H9 (cell line): ENCODE measurements around the gene UBE2D3. TPM values are rescaled to one million over a fixed set of nuclear protein-coding genes. Genes with fewer than 3 reads are reported as not detected.

ENCODE experiments used
- DNase-seq: peaks from one replicate; pipeline ENCODE4 v3.0.0-alpha.2; 2017
- H2AFZ ChIP-seq: one replicate; pipeline ENCODE4 v1.6.1; 2013; ENCODE audit warnings: mild to moderate bottlenecking, low read length, control low read depth, moderate library complexity
- H2AK5ac ChIP-seq: 2 replicates; pipeline ENCODE4 v1.6.1; 2013; ENCODE audit warnings: low read length, control low read depth, mixed read lengths; ENCODE audit not compliant: insufficient read length
- H2BK120ac ChIP-seq: one replicate; pipeline ENCODE4 v1.6.1; 2013; ENCODE audit warnings: low read depth, mild to moderate bottlenecking, low read length, control low read depth, inconsistent platforms; ENCODE audit not compliant: poor library complexity, severe bottlenecking
- H2BK12ac ChIP-seq: 2 replicates; pipeline ENCODE4 v1.6.1; 2013; ENCODE audit warnings: low read length, control low read depth, mixed read lengths, low read depth; ENCODE audit not compliant: insufficient read length
- H2BK15ac ChIP-seq: 2 replicates; pipeline ENCODE4 v1.6.1; 2013; ENCODE audit warnings: low read depth, low read length, control low read depth
- H2BK20ac ChIP-seq: one replicate; pipeline ENCODE4 v1.6.1; 2013; ENCODE audit warnings: low read depth, mild to moderate bottlenecking, low read length, control low read depth, inconsistent platforms; ENCODE audit not compliant: poor library complexity, severe bottlenecking
- H2BK5ac ChIP-seq: 2 replicates; pipeline ENCODE4 v1.6.1; 2013; ENCODE audit warnings: low read length, control low read depth, mixed read lengths; ENCODE audit not compliant: insufficient read length
- H3K14ac ChIP-seq: 2 replicates; pipeline ENCODE4 v1.6.1; 2013; ENCODE audit warnings: low read length, control low read depth; ENCODE audit not compliant: insufficient read depth
- H3K18ac ChIP-seq: 2 replicates; pipeline ENCODE4 v1.6.1; 2013; ENCODE audit warnings: low read depth, mild to moderate bottlenecking, mixed read lengths, low read length, control low read depth; ENCODE audit not compliant: insufficient read length
- H3K23ac ChIP-seq: 2 replicates; pipeline ENCODE4 v1.6.1; 2013; ENCODE audit warnings: low read length, control low read depth, mixed read lengths, low read depth; ENCODE audit not compliant: insufficient read length
- H3K23me2 ChIP-seq: 2 replicates; pipeline ENCODE4 v1.6.1; 2013; ENCODE audit warnings: low read depth, mild to moderate bottlenecking, mixed read lengths, low read length, control low read depth; ENCODE audit not compliant: insufficient read length, poor library complexity, severe bottlenecking
- H3K27ac ChIP-seq: 2 replicates; pipeline ENCODE4 v1.5.1; 2013; ENCODE audit warnings: low read length, control low read depth, mixed read lengths, low read depth; ENCODE audit not compliant: insufficient read length
- H3K27me3 ChIP-seq: 2 replicates; pipeline ENCODE4 v1.6.1; 2013; ENCODE audit warnings: low read length, control low read depth, inconsistent platforms; ENCODE audit not compliant: insufficient read depth
- H3K4ac ChIP-seq: 2 replicates; pipeline ENCODE4 v1.6.1; 2013; ENCODE audit warnings: low read depth, mild to moderate bottlenecking, control low read depth, inconsistent platforms, low read length, moderate library complexity
- H3K4me1 ChIP-seq: 2 replicates; pipeline ENCODE4 v1.6.1; 2013; ENCODE audit warnings: low read length, control low read depth, inconsistent platforms; ENCODE audit not compliant: insufficient read depth
- H3K4me2 ChIP-seq: 2 replicates; pipeline ENCODE4 v1.6.1; 2013; ENCODE audit warnings: low read length, control low read depth, mixed read lengths; ENCODE audit not compliant: insufficient read length, insufficient read depth
- H3K56ac ChIP-seq: 2 replicates; pipeline ENCODE4 v1.6.1; 2013; ENCODE audit warnings: low read depth, mild to moderate bottlenecking, mixed read lengths, low read length, control low read depth; ENCODE audit not compliant: insufficient read length
- H3K79me1 ChIP-seq: 2 replicates; pipeline ENCODE4 v1.6.1; 2013; ENCODE audit warnings: low read depth, mild to moderate bottlenecking, moderate library complexity, low read length, control low read depth, inconsistent platforms; ENCODE audit not compliant: insufficient read depth, poor library complexity, severe bottlenecking
- H3K79me2 ChIP-seq: 2 replicates; pipeline ENCODE4 v1.6.1; 2013; ENCODE audit warnings: low read length, control low read depth, inconsistent platforms; ENCODE audit not compliant: insufficient read depth
- H3K9ac ChIP-seq: 2 replicates; pipeline ENCODE4 v1.6.1; 2013; ENCODE audit warnings: low read length, control low read depth, mixed read lengths; ENCODE audit not compliant: insufficient read length; ENCODE audit errors: extremely low read depth
- H3K9me3 ChIP-seq: one replicate; pipeline ENCODE4 v1.6.1; 2013; ENCODE audit warnings: low read depth, low read length, inconsistent platforms; ENCODE audit not compliant: control insufficient read depth
- H3T11ph ChIP-seq: one replicate; pipeline ENCODE4 v1.6.1; 2013; ENCODE audit warnings: mild to moderate bottlenecking, low read length, control low read depth, inconsistent platforms
- H4K20me1 ChIP-seq: one replicate; pipeline ENCODE4 v1.6.1; 2013; ENCODE audit not compliant: control insufficient read depth, insufficient read length, insufficient read depth
- H4K5ac ChIP-seq: 2 replicates; pipeline ENCODE4 v1.6.1; 2013; ENCODE audit warnings: low read depth, mild to moderate bottlenecking, mixed read lengths, low read length, control low read depth; ENCODE audit not compliant: insufficient read length
- H4K8ac ChIP-seq: replicated peaks from 2 replicates; pipeline ENCODE4 v1.6.1; 2013; ENCODE audit warnings: low read length, control low read depth, mixed read lengths, low read depth; ENCODE audit not compliant: insufficient read length
- H4K91ac ChIP-seq: 2 replicates; pipeline ENCODE4 v1.6.1; 2013; ENCODE audit warnings: low read depth, mild to moderate bottlenecking, moderate library complexity, mixed read lengths, low read length, control low read depth; ENCODE audit not compliant: insufficient read length
- H3K27ac Mint-ChIP-seq, 3 experiments: 2 replicates in 2 of 3; 3 replicates in 1 of 3; pipeline ENCODE4 v1.8.0; 2020 to 2021; ENCODE audit warnings: mixed read lengths in 3 of 3, mild to moderate bottlenecking in 1 of 3, moderate library complexity in 1 of 3
- H3K27me3 Mint-ChIP-seq: 2 replicates; pipeline ENCODE4 v1.8.0; 2021; ENCODE audit warnings: low read depth, mild to moderate bottlenecking, moderate library complexity, mixed read lengths
- H3K36me3 Mint-ChIP-seq, 3 experiments: 2 replicates in 2 of 3; 3 replicates in 1 of 3; pipeline ENCODE4 v1.8.0; 2020 to 2021; ENCODE audit warnings: low read depth in 3 of 3, mixed read lengths in 3 of 3; ENCODE audit not compliant: insufficient read depth in 1 of 3
- H3K4me1 Mint-ChIP-seq, 2 experiments: 2 replicates each; pipeline ENCODE4 v1.8.0; 2020; ENCODE audit warnings: mixed read lengths in 2 of 2
- H3K4me3 Mint-ChIP-seq, 2 experiments: 2 replicates in 1 of 2; 3 replicates in 1 of 2; pipeline ENCODE4 v1.8.0; 2020 to 2021; ENCODE audit warnings: mild to moderate bottlenecking in 2 of 2, mixed read lengths in 2 of 2, moderate library complexity in 1 of 2
- H3K9me3 Mint-ChIP-seq, 2 experiments: 2 replicates in 1 of 2; 3 replicates in 1 of 2; pipeline ENCODE4 v1.8.0; 2020; ENCODE audit warnings: mild to moderate bottlenecking in 2 of 2, mixed read lengths in 2 of 2, moderate library complexity in 1 of 2
- WGBS: extraction: QIAGEN DNeasy Blood & Tissue Kit; methylation state at CpG from one replicate; pipeline ENCODE4 v1.1.7; 2013; ENCODE audit warnings: missing lambda C conversion rate, low lambda C conversion rate, mixed read lengths; ENCODE audit not compliant: insufficient read length; ENCODE audit errors: extremely low coverage; 5-methylcytosine and 5-hydroxymethylcytosine counted together
- total RNA-seq: library from RNA; stranded (reverse); gene quantifications from 2 replicates; pipeline ENCODE4 v1.2.1, GENCODE V29; 2021
- TF ChIP-seq, protein P1 (sequence below): fragments of 200-600 bp; sonication (generic); conservative IDR thresholded peaks from 3 replicates; pipeline ENCODE4 v1.8.0; 2021; ENCODE audit warnings: antibody characterized with exemption, mild to moderate bottlenecking

Gene UBE2D3
- total RNA-seq, 1 experiment from 2014 or later: 378 TPM

DNA sequence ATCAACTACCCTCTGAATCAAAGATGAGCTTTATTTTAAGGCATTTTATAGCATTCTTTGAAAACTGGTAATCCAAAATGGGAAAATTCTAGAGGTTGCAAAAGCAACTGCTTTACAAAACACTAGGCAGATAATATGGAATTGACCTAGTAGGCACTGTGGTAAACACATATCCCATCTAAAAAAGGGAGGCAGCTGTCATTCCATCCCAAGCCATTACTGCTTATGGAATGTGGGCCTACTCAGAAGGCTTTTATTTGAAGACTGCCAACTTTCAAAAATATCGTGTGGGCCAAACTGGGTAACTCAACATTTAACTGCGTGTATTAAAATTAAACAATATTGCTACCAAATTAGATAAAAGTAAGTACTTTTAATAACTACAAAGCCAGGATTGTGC lies 19.3 kb downstream of the UBE2D3 start:
- no peak overlapping the region for H2AFZ ChIP-seq
- H3K79me2 ChIP-seq: peaks cover 22% of the 10 kb centered on the region; the same call in 1 of the 2 replicates
- H2BK120ac ChIP-seq: no peak overlapping the region
- no peak overlapping the region for H3K27ac ChIP-seq
- H3K14ac ChIP-seq: no peak overlapping the region
- no peak overlapping the region for H4K91ac ChIP-seq
- H3K4me1 Mint-ChIP-seq: peaks cover 24% of the 10 kb centered on the region in 2 experiments
- no peaks in the 10 kb centered on the region for H3K27me3 ChIP-seq
- no peak for DNase-seq
- H3K4me1 ChIP-seq: no peaks in the 10 kb centered on the region
- H3K27me3 Mint-ChIP-seq: no peaks in the 10 kb centered on the region
- no peak overlapping the region for H3K4me3 Mint-ChIP-seq
- H3K23me2 ChIP-seq: no peaks in the 10 kb centered on the region
- no peak overlapping the region for H3K27ac Mint-ChIP-seq
- H3K18ac ChIP-seq: no peak overlapping the region
- H2AK5ac ChIP-seq: no peak overlapping the region
- no peak overlapping the region for H3K23ac ChIP-seq
- no peaks in the 10 kb centered on the region for H3K9me3 Mint-ChIP-seq
- H3T11ph ChIP-seq: no peak overlapping the region
- TF ChIP-seq, protein P1, sequence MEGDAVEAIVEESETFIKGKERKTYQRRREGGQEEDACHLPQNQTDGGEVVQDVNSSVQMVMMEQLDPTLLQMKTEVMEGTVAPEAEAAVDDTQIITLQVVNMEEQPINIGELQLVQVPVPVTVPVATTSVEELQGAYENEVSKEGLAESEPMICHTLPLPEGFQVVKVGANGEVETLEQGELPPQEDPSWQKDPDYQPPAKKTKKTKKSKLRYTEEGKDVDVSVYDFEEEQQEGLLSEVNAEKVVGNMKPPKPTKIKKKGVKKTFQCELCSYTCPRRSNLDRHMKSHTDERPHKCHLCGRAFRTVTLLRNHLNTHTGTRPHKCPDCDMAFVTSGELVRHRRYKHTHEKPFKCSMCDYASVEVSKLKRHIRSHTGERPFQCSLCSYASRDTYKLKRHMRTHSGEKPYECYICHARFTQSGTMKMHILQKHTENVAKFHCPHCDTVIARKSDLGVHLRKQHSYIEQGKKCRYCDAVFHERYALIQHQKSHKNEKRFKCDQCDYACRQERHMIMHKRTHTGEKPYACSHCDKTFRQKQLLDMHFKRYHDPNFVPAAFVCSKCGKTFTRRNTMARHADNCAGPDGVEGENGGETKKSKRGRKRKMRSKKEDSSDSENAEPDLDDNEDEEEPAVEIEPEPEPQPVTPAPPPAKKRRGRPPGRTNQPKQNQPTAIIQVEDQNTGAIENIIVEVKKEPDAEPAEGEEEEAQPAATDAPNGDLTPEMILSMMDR: no peak
- no peak overlapping the region for H2BK12ac ChIP-seq
- H3K9me3 ChIP-seq: no peaks in the 10 kb centered on the region
- H4K8ac ChIP-seq: no peak overlapping the region
- H2BK20ac ChIP-seq: no peak overlapping the region
- no peaks in the 10 kb centered on the region for H4K20me1 ChIP-seq
- no peak overlapping the region for H2BK15ac ChIP-seq
- peaks cover 23 to 67% (median 59%) of the 10 kb centered on the region in 3 experiments; a peak in 6 of 7 replicates for H3K36me3 Mint-ChIP-seq
- no peak overlapping the region for H3K9ac ChIP-seq
- no peak overlapping the region for H2BK5ac ChIP-seq
- no CpG with 5 or more reads among the region's 2 CpGs for WGBS
- no peak overlapping the region for H3K56ac ChIP-seq
- H3K79me1 ChIP-seq: no peaks in the 10 kb centered on the region
- H4K5ac ChIP-seq: no peak overlapping the region
- no peak overlapping the region for H3K4ac ChIP-seq
- no peak overlapping the region for H3K4me2 ChIP-seq
